Stimulated activated naive CD8-positive, alpha-beta T cell treated with anti-CD3 and anti-CD28 coated beads, Interleukin-15, amount 100 ng/mL, for 72 hours (primary cell): Measurements from ENCODE around the gene COBLL1.

ENCODE experiments used
- ATAC-seq: fragments of 150-1000 bp; cut with Tn5 transposase; 2 replicates; pipeline ENCODE4 v1.10.0; 2021; ENCODE audit warnings: mild to moderate bottlenecking, moderate library complexity
- DNase-seq, 2 donors: peaks; one replicate each; pipeline ENCODE4 v3.0.0; 2021 to 2022
- H3K27ac Mint-ChIP-seq, 2 donors: one replicate each; pipeline ENCODE4 v1.8.0; 2022; ENCODE audit warnings: mild to moderate bottlenecking in 2 of 2, mixed read lengths in 2 of 2, moderate library complexity in 2 of 2
- H3K27me3 Mint-ChIP-seq: one replicate; pipeline ENCODE4 v1.8.0; 2022; ENCODE audit warnings: mixed read lengths
- H3K4me1 Mint-ChIP-seq: one replicate; pipeline ENCODE4 v1.8.0; 2022; ENCODE audit warnings: mild to moderate bottlenecking, mixed read lengths
- H3K4me3 Mint-ChIP-seq, 2 donors: one replicate each; pipeline ENCODE4 v1.8.0; 2022; ENCODE audit warnings: mild to moderate bottlenecking in 2 of 2, mixed read lengths in 2 of 2, moderate library complexity in 1 of 2
- H3K9me3 Mint-ChIP-seq, 2 donors: one replicate each; pipeline ENCODE4 v1.8.0; 2022; ENCODE audit warnings: mixed read lengths in 2 of 2

COBLL1 gene

DNA sequence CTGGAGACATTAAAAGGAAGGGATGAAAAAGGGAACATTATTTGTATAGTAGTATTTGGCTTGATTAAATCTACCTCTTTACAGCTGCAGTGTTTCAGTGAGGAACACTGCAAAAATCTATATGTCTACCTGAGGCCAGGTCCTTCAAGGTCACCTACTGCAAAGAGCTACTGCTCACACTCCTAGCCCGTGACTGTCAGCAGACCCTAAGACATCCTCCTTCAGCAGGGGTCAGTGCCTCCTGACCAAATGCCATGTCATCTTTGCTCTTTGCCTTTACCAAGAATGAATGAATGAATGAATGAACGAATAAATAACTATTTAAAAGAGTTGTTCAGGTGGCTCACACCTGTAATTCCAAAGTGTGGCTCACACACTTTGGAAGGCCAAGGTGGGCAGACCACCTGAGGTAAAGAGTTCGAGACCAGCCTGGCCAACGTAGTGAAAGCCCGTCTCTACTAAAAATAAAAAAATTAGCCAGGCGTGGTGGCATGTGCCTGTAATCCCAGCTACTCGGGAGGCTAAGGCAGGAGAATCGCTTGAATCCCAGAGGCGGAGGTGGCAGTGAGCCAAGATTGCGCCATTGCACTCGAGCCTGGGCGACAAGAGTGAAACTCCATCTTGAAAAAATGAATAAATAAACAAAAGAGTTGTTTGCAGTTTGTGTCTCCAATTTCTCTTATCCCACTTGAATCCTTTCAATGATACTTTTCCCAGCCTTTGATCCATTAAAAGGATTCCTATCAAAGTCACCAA, 136.0 kb downstream of the COBLL1 start:
- H3K4me1 Mint-ChIP-seq: no peaks in the 10 kb centered on the region
- no peak for DNase-seq
- no peaks in the 10 kb centered on the region for H3K9me3 Mint-ChIP-seq
- ATAC-seq: no peak
- no peak overlapping the region for H3K27ac Mint-ChIP-seq
- no peak overlapping the region for H3K4me3 Mint-ChIP-seq
- no peaks in the 10 kb centered on the region for H3K27me3 Mint-ChIP-seq

- Mint-ChIP-seq H3K27me3 (no peaks in the 10 kb centered on the region), H3K4me3 (no peak overlapping the region), H3K27ac (no peak overlapping the region), H3K9me3 (no peaks in the 10 kb centered on the region), H3K4me1 (no peaks in the 10 kb centered on the region)
- DNase-seq: no peak
- no peak for ATAC-seq
These were observed 137.5 kb downstream of the COBLL1 start for GRCh38 chr2:164703915-164704706.

- ATAC-seq: no peak
- Mint-ChIP-seq H3K27ac (no peak overlapping the region), H3K9me3 (no peaks in the 10 kb centered on the region), H3K27me3 (no peaks in the 10 kb centered on the region), H3K4me3 (no peak overlapping the region), H3K4me1 (no peaks in the 10 kb centered on the region)
- no peak for DNase-seq
These were observed 140.1 kb downstream of the COBLL1 start for GRCh38 chr2:164701565-164701964.

- Mint-ChIP-seq H3K27ac (no peak overlapping the region), H3K4me3 (no peak overlapping the region), H3K27me3 (no peaks in the 10 kb centered on the region), H3K9me3 (no peaks in the 10 kb centered on the region), H3K4me1 (no peaks in the 10 kb centered on the region)
- DNase-seq (no peak), ATAC-seq (no peak)
These were observed 141.2 kb downstream of the COBLL1 start for GRCh38 chr2:164700390-164700789.

DNA sequence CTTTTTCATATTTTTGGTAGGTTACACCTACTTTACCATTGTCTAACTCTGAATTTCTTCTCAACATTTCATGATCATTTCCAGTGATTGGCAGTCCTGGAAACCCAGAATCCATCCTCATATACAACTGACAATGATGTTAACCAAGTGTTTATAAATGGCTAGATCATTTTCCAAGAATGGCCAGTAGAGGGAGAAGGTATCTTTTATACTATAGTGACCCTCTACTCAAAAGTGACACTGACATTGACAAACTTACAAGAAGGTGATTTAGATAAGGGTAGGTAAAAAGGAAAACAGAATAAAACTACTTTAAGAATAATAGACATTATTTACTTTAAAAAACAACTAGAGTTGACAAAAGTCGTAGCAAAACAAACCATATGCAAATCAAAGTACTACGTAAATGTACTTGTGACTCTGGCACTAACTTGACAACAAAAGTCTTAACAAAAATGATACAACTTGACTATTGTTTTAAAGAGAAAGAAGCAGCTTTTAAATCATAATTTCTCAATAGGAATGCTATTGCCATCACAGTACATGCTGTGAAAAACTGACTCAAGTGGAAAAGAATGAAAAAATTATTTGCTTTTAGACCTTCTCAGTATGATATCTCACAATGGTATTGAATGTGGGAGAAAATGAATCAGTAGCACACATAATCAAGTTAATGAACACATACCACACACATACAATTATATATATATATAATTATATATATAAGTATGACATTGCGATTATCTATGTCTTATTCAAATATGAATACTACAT, 143.7 kb downstream of the COBLL1 start:
- Mint-ChIP-seq H3K9me3 (no peaks in the 10 kb centered on the region), H3K4me1 (no peaks in the 10 kb centered on the region), H3K4me3 (no peak overlapping the region), H3K27ac (no peak overlapping the region), H3K27me3 (no peaks in the 10 kb centered on the region)
- DNase-seq: no peak
- no peak for ATAC-seq

GRCh38 chr2:164696634-164697033, 145.0 kb downstream of the COBLL1 start:
- no peak for ATAC-seq
- H3K4me1 Mint-ChIP-seq: no peaks in the 10 kb centered on the region
- H3K27ac Mint-ChIP-seq: no peak overlapping the region

DNA sequence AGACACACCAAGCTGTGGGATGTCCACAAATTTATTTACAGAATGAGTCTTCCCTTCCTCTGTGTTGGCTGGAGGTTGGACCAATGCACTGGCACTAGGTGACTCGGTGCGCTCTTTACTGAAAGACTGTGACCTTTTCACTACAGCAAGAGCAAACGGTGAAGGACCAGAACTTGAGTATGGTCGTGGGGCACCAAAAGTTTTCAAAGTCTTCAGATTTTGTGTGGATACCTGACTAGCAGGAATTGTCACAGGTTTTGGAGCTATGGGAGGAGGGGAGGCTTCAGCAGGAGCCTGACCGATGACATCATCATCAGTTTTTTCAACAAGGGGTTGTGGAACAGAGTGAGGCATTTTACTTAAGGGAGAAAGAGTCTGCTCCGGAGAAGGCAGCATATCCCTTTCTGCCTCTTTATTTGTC, 147.3 kb downstream of the COBLL1 start:
- Mint-ChIP-seq H3K4me1 (no peaks in the 10 kb centered on the region), H3K27me3 (no peaks in the 10 kb centered on the region), H3K9me3 (no peaks in the 10 kb centered on the region), H3K27ac (no peak overlapping the region), H3K4me3 (no peak overlapping the region)
- no peak for DNase-seq
- no peak for ATAC-seq

More at GRCh38 chr2:164696634-164697033, 145.0 kb downstream of the COBLL1 start:
- H3K4me3 Mint-ChIP-seq: no peak overlapping the region
- DNase-seq: no peak
- H3K27me3 Mint-ChIP-seq: no peaks in the 10 kb centered on the region
- no peaks in the 10 kb centered on the region for H3K9me3 Mint-ChIP-seq

- ATAC-seq: no peak
- Mint-ChIP-seq H3K4me3 (no peak overlapping the region), H3K27ac (no peak overlapping the region), H3K27me3 (no peaks in the 10 kb centered on the region), H3K4me1 (no peaks in the 10 kb centered on the region), H3K9me3 (no peaks in the 10 kb centered on the region)
- DNase-seq: no peak
These were observed 147.8 kb downstream of the COBLL1 start for GRCh38 chr2:164693834-164694233.

DNA sequence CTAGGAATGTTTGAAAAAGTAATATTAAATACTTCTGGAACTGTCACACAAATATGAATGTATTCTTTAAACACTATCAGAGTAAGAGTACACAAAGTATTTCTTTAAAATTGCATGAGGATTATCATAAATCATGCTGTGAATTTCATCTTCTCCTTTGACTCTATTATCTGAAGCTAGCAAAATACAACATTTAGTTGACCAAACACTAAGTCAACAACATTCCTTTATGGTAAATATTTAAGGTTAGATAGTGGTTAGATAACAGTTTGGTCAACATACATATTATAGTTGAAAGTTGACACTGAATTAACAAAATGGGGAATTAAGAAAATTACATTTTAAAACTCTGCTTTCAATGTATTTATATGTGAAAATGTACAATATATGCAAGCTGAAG, 148.2 kb downstream of the COBLL1 start:
- H3K4me1 Mint-ChIP-seq: no peaks in the 10 kb centered on the region
- no peak overlapping the region for H3K27ac Mint-ChIP-seq
- no peaks in the 10 kb centered on the region for H3K9me3 Mint-ChIP-seq
- H3K27me3 Mint-ChIP-seq: no peaks in the 10 kb centered on the region
- no peak for DNase-seq
- ATAC-seq: no peak
- H3K4me3 Mint-ChIP-seq: no peak overlapping the region

GRCh38 chr2:164692958-164693357, 148.7 kb downstream of the COBLL1 start:
- Mint-ChIP-seq H3K4me1 (no peaks in the 10 kb centered on the region), H3K27me3 (no peaks in the 10 kb centered on the region), H3K4me3 (no peak overlapping the region), H3K9me3 (no peaks in the 10 kb centered on the region), H3K27ac (no peak overlapping the region)
- ATAC-seq: no peak
- no peak for DNase-seq

DNA sequence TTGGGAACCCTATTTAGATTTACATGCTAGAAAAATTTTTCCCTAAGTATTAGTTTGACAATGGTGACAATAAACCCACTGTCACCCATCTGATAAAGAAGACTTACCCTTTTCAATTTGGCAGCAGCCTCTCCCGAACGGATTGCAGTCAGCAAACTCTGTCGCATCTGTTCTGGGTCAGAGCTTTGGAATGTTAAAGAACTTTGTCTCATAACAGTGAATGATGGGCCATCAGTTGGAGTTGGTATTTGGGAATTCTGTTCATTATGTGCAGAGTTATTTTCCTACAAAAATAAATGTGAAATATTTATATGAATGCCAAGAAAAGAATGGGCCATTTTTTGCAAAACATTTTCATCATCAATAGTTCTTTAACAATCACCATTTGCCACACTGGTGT, 149.5 kb downstream of the COBLL1 start:
- Mint-ChIP-seq H3K27ac (no peak overlapping the region), H3K9me3 (no peaks in the 10 kb centered on the region), H3K27me3 (no peaks in the 10 kb centered on the region), H3K4me1 (no peaks in the 10 kb centered on the region), H3K4me3 (no peak overlapping the region)
- DNase-seq (no peak), ATAC-seq (no peak)

DNA sequence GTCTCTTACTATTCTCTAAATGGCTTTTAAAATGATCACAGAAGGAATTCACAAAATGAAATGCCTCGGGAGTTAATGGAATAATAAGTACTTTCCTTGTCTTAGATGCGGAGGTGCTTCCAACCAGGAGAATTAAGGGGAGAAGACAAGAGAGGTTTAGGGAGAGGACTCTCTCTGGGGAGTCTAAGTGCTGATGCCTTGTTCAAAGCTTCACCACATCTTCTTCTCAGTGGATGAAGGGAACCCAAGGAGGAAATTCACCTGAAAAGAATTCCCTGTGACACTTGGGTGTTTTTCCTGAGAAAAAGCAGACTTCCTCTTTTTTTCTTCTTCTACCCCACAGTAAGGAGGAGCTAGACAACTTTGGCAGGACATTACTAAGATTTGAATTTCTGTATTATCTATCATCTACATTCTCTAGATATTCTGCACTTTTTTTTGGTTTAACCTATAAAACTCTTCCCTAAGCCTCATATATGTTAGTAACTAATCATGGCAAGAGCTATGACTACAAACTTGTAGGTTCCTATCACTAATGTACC, 150.2 kb downstream of the COBLL1 start:
- no peaks in the 10 kb centered on the region for H3K9me3 Mint-ChIP-seq
- no peak for DNase-seq
- no peak overlapping the region for H3K27ac Mint-ChIP-seq
- no peak overlapping the region for H3K4me3 Mint-ChIP-seq
- no peaks in the 10 kb centered on the region for H3K4me1 Mint-ChIP-seq
- no peaks in the 10 kb centered on the region for H3K27me3 Mint-ChIP-seq
- ATAC-seq: no peak

- ATAC-seq (no peak), DNase-seq (no peak)
- Mint-ChIP-seq H3K4me1 (no peaks in the 10 kb centered on the region), H3K27ac (no peak overlapping the region), H3K9me3 (no peaks in the 10 kb centered on the region), H3K27me3 (no peaks in the 10 kb centered on the region), H3K4me3 (no peak overlapping the region)
These were observed 151.3 kb downstream of the COBLL1 start for GRCh38 chr2:164690361-164690760.

DNA sequence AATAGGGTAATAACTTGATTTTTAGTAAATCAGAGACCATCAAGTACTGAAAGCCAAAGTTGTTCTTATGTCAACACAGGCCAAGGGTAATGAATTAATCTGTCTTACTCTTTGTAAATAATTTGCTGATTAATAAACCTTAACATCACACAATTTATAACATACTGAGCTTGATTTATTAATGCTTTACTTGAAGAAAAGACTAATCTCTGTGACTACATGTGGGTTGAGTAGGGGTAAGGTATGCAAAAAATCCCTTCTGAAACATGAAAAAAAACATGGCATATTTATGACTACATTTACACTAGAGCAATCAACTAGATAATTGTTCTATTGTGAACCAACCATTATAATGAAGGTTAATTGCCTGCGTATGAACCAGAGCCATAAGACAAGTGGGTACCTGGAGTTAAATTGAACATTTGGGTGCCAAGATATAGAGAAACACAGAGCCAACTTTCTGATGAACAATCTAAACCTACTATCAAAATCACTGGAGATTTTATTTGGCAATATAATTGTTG, 152.7 kb downstream of the COBLL1 start:
- no peak overlapping the region for H3K4me3 Mint-ChIP-seq
- H3K9me3 Mint-ChIP-seq: no peaks in the 10 kb centered on the region
- DNase-seq (no peak), ATAC-seq (no peak)
- no peaks in the 10 kb centered on the region for H3K27me3 Mint-ChIP-seq
- H3K27ac Mint-ChIP-seq: no peak overlapping the region
- no peaks in the 10 kb centered on the region for H3K4me1 Mint-ChIP-seq

DNA sequence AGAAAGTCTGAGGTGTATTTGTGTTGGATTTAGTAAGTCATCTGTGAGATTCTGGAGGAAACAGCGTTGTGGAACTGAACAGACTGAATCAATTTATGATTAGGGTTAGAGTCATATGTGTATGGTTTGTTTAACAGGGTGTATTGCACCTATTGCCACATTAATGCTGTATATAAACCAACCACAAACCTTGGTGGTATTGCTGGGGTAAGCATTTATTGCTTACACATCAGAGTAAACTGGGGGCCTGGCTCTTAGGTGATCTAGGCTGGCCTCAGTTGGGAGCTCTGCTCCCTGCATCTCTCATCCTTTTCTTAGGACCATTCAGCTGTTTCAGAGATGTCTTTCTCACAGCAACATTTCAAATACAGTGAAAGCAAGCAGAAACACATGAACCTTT, 160.6 kb downstream of the COBLL1 start:
- H3K27ac Mint-ChIP-seq: no peak overlapping the region
- no peak for ATAC-seq
- H3K9me3 Mint-ChIP-seq: peaks cover 7 to 13% of the 10 kb centered on the region in 2 donors

More for the DNA sequence above, 160.6 kb downstream of the COBLL1 start:
- Mint-ChIP-seq H3K27me3 (no peaks in the 10 kb centered on the region), H3K4me1 (no peaks in the 10 kb centered on the region), H3K4me3 (no peak overlapping the region)
- no peak for DNase-seq
